Activated T-cell treated with anti-CD3 and anti-CD28 coated beads, Interleukin-2, amount 50 U/mL, for 72 hours (primary cell): ENCODE measurements around the gene GBA3. TPM values are rescaled to one million over a fixed set of nuclear protein-coding genes. Genes with fewer than 3 reads are reported as not detected.

Experiments
- ATAC-seq, 2 donors: fragments of 150-1000 bp; cut with Tn5 transposase; replicated peaks in 1 of 2; 2 replicates each; pipeline ENCODE4 v1.10.0; 2021; ENCODE audit warnings: moderate library complexity in 2 of 2, mild to moderate bottlenecking in 1 of 2
- DNase-seq, 2 donors: peaks; one replicate each; pipeline ENCODE4 v3.0.0; 2021 to 2022; ENCODE audit warnings: mixed read lengths in 1 of 2
- H3K27ac Mint-ChIP-seq: one replicate; pipeline ENCODE4 v1.8.0; 2022; ENCODE audit warnings: mild to moderate bottlenecking, moderate library complexity, mixed read lengths
- H3K27me3 Mint-ChIP-seq: one replicate; pipeline ENCODE4 v1.8.0; 2022; ENCODE audit warnings: low read depth, mixed read lengths
- H3K36me3 Mint-ChIP-seq, 2 donors: one replicate each; pipeline ENCODE4 v1.8.0; 2022; ENCODE audit warnings: mixed read lengths in 2 of 2, mild to moderate bottlenecking in 1 of 2; ENCODE audit not compliant: insufficient read depth in 2 of 2
- H3K4me1 Mint-ChIP-seq: one replicate; pipeline ENCODE4 v1.8.0; 2022; ENCODE audit warnings: low read depth, mixed read lengths
- H3K4me3 Mint-ChIP-seq, 2 donors: one replicate each; pipeline ENCODE4 v1.8.0; 2022; ENCODE audit warnings: mild to moderate bottlenecking in 2 of 2, mixed read lengths in 2 of 2, moderate library complexity in 2 of 2
- H3K9me3 Mint-ChIP-seq, 2 donors: one replicate each; pipeline ENCODE4 v1.8.0; 2022; ENCODE audit warnings: mixed read lengths in 2 of 2
- total RNA-seq, 2 donors: library from RNA; stranded (reverse); gene quantifications; one replicate each; pipeline ENCODE4 v1.2.3, GENCODE V29; 2022

Gene GBA3
- total RNA-seq, 2 donors from 2014 or later = not detected

DNA sequence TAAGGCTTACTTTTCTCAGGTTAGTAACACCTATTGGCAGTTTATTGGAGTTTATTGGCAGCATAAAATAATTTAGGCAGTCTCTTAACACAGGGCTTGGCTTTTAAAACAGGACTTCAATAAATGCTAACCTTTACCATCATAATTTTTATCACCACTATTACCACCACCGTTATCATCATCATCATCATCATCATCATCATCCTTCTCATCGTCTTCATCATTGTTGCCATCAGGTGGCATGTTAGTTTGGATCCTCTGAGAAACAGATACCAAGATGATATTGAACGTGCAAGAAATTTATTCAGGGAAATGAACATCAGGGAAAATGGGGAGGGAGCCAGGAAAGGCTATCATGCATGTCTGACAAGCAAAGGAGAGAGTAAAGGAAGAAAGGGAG, 16.2 kb downstream of the GBA3 start:
- no peaks in the 10 kb centered on the region for H3K36me3 Mint-ChIP-seq
- no peak overlapping the region for H3K27ac Mint-ChIP-seq
- ATAC-seq (no peak), DNase-seq (no peak)
- H3K27me3 Mint-ChIP-seq = peaks cover 6% of the 10 kb centered on the region
- peaks cover 0 to 3% of the 10 kb centered on the region in 2 donors for H3K9me3 Mint-ChIP-seq
- H3K4me1 Mint-ChIP-seq = peaks cover 11% of the 10 kb centered on the region
- H3K4me3 Mint-ChIP-seq = no peak overlapping the region

DNA sequence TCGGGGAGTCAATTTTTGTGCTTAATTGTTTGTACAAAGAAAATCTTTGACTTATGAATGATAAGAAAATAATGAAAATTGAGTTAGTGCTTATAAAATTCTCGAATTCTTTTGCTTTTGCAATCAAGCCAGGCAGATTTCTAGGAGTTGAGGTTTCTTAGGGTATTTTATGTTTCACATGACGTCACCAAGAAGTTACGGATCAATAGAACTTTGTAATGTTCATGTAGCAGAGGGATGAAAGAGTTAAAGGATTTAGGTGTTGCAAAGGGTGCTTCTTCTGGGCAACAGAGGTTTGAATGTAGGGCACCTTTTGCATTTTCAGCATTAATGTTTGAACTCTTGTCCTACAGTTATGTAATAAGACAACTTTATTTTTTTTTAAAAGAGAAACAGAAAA, 19.4 kb downstream of the GBA3 start:
- no peak for ATAC-seq
- H3K27ac Mint-ChIP-seq = no peak overlapping the region
- H3K36me3 Mint-ChIP-seq = no peaks in the 10 kb centered on the region
- H3K27me3 Mint-ChIP-seq = peaks cover 6% of the 10 kb centered on the region
- DNase-seq = no peak
- peaks cover 7% of the 10 kb centered on the region for H3K4me1 Mint-ChIP-seq
- H3K9me3 Mint-ChIP-seq = peaks cover 0 to 3% of the 10 kb centered on the region in 2 donors
- H3K4me3 Mint-ChIP-seq = no peak overlapping the region

DNA sequence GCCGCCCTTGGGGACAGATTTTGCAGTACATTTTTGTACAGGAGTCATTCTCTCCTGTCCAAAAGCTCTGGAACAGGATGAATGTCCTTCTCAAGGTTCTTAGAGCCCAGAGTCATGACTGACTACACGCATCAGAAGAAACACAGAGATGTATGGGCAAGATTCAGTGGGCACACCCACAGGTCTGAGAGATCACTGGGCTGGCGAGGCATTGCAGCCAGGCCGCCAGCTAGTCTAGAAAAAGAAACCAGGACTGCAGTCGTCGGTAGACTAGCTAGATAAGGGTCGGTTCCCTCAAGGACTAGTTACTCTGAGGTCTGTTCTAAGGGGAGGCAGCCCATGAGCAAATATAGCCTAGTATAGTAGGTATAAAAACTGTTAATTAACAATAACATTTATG, 19.8 kb downstream of the GBA3 start:
- DNase-seq = no peak
- peaks cover 6% of the 10 kb centered on the region for H3K27me3 Mint-ChIP-seq
- H3K36me3 Mint-ChIP-seq = no peaks in the 10 kb centered on the region
- no peak overlapping the region for H3K4me3 Mint-ChIP-seq
- no peak for ATAC-seq
- H3K9me3 Mint-ChIP-seq = peaks cover 0 to 3% of the 10 kb centered on the region in 2 donors
- peaks cover 3% of the 10 kb centered on the region for H3K4me1 Mint-ChIP-seq
- no peak overlapping the region for H3K27ac Mint-ChIP-seq

DNA sequence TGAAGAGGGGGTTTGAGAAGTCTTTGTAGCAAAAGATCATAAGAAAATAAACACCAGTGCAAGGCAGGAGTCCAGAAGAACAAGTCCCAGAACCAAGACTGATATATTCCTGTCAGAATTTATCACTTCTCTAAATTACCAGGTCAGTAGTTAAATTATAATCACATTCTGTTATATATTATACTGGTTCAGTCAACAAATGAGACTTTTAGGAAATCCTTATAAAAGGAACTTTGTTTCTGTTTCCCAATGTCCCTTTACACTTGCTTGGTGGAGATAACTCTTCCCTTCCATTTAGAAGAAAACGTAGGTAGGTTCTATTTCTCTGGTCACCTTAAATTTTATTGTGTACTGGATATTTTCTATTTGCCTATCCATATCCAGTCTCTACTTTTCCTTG, 21.1 kb downstream of the GBA3 start:
- H3K36me3 Mint-ChIP-seq = no peaks in the 10 kb centered on the region
- DNase-seq (no peak), ATAC-seq (no peak)
- H3K27me3 Mint-ChIP-seq = peaks cover 5% of the 10 kb centered on the region
- H3K4me1 Mint-ChIP-seq = no peaks in the 10 kb centered on the region
- no peak overlapping the region for H3K27ac Mint-ChIP-seq
- peaks cover 0 to 3% of the 10 kb centered on the region in 2 donors for H3K9me3 Mint-ChIP-seq
- H3K4me3 Mint-ChIP-seq = no peak overlapping the region

DNA sequence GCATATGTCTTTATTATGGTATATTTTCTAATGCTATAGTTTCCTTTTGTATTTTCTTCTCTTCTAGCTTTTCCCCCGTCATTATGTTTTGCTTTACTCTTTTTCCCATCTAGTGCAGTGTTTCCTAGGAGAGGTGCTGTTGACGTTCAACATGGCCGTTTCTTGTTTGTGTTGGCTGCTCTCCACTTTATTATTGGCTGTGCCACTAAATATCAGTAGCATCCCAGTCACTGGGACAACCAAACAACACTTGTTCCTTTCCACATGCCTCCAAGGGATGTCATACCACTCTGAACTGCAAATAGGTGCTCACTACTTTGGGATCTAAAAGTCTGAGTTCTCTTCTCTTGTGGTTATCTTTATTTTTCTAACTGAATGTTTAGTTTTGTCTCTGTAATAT, 26.5 kb downstream of the GBA3 start:
- H3K9me3 Mint-ChIP-seq = peaks cover 4% of the 10 kb centered on the region in 2 donors
- H3K27ac Mint-ChIP-seq = no peak overlapping the region
- no peaks in the 10 kb centered on the region for H3K36me3 Mint-ChIP-seq
- no peaks in the 10 kb centered on the region for H3K4me1 Mint-ChIP-seq
- peaks cover 11% of the 10 kb centered on the region for H3K27me3 Mint-ChIP-seq
- ATAC-seq = no peak
- no peak for DNase-seq
- no peak overlapping the region for H3K4me3 Mint-ChIP-seq

DNA sequence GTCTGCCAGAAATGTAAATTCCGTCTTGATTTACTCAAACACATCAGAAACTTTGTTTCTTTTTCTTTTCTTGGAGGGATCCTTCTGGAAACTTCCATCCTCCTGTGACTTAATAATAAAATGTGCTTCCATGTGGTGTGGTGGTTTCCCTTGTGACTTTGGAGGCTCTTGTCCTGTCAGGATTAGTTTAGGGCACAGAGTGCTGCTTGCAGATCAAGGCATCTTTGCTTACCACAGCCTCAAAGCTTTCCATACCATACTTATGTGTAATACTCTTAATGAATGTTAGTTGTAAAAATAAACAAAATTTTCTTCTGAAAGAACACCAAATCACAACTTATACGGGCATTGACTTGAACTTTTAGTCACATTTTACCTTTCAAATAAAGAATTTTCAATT, 27.4 kb downstream of the GBA3 start:
- ATAC-seq = no peak

DNA sequence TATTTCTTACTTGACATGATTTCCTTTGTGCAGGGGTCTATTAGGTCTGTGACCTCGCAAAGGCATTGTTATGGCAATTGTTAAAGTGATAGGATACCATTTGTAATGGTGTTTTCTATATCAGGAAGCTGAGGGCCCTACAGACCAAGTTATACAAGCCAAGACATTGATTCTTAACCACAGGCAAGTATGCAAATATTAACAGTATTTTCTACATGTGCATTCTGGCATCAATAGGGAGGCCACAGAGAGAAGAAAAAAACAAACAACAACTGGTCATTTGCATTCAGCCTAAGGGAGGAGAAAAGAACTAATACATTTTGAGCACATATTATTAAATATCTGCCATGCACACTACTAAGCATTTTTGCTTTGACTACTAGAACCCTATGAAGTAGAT, 28.5 kb downstream of the GBA3 start:
- no peak overlapping the region for H3K4me3 Mint-ChIP-seq
- no peaks in the 10 kb centered on the region for H3K4me1 Mint-ChIP-seq
- ATAC-seq (no peak), DNase-seq (no peak)
- peaks cover 4% of the 10 kb centered on the region in 2 donors for H3K9me3 Mint-ChIP-seq
- no peak overlapping the region for H3K27ac Mint-ChIP-seq
- peaks cover 11% of the 10 kb centered on the region for H3K27me3 Mint-ChIP-seq
- no peaks in the 10 kb centered on the region for H3K36me3 Mint-ChIP-seq

More for the DNA sequence above, 27.4 kb downstream of the GBA3 start:
- Mint-ChIP-seq H3K27ac (no peak overlapping the region), H3K36me3 (no peaks in the 10 kb centered on the region), H3K9me3 (peaks cover 4% of the 10 kb centered on the region in 2 donors), H3K4me3 (no peak overlapping the region), H3K27me3 (peaks cover 11% of the 10 kb centered on the region), H3K4me1 (no peaks in the 10 kb centered on the region)
- DNase-seq = no peak

DNA sequence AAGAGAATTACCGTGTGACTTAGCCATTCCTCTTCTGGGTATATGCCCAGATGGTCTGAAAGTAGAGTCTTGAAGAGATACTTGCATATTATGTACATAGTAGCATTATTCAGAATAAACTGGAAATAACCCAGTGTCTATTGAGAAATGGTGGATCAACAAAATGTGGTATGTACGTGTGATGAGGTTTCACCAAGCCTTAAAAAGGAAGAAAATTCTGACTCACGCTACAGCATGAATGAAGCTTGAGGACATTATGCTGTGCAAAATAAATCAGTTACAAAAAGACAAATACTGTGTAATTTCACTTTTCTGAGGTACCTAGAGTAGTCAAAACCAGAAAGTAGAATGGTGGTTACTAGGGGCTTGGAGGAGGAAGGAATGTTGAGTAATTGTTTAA, 37.3 kb downstream of the GBA3 start:
- H3K9me3 Mint-ChIP-seq = peaks cover 2% of the 10 kb centered on the region in 2 donors

DNA sequence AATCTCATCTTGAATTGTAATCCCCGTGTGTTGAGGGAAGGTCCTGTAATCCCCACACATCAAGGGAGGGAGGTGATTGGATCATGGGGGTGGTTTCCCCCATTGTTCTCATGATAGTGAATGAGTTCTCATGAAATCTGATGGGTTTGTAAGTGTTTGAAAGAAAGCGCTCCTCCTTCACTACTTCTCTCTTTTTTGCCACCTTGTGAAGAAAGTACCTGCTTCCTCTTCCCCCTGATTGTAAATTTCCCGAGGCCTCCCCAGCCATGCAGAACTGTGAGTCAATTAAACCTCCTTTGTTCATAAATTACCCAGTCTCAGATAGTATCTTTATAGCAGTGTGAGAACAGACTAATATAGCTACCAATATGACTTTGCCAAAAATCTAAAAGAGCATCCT, 41.1 kb downstream of the GBA3 start:
- ATAC-seq = no peak
- H3K36me3 Mint-ChIP-seq = no peaks in the 10 kb centered on the region

More for the DNA sequence above, 37.3 kb downstream of the GBA3 start:
- ATAC-seq = peak; percentile 44 to 61
- DNase-seq = no peak
- Mint-ChIP-seq H3K27me3 (peaks cover 27% of the 10 kb centered on the region), H3K27ac (no peak overlapping the region), H3K4me3 (no peak overlapping the region), H3K36me3 (no peaks in the 10 kb centered on the region), H3K4me1 (peaks cover 4% of the 10 kb centered on the region)

DNA sequence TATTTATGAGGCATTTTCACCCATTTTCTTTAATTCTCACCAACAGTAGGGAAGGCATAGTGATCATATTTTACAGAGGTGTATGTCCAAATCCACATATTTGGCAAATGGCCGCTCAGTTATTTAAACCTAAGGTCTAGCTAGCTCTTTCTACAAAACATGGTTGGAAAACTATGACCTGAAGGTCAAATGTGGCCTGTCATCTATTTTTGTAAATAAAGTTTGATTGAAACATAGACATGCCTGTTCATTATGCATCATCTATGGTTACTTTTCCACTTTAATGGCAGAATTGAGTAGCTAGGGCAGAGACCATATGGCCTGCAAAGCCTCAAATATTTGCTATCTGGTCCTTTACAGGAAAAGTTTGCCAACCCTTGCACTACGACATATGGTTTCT, 44.2 kb downstream of the GBA3 start:
- Mint-ChIP-seq H3K27ac (no peak overlapping the region), H3K36me3 (no peaks in the 10 kb centered on the region), H3K9me3 (peaks cover 5% of the 10 kb centered on the region in 2 donors), H3K27me3 (peaks cover 22% of the 10 kb centered on the region), H3K4me3 (no peak overlapping the region), H3K4me1 (peaks cover 4% of the 10 kb centered on the region)
- DNase-seq (no peak), ATAC-seq (no peak)

More for the DNA sequence above, 41.1 kb downstream of the GBA3 start:
- Mint-ChIP-seq H3K4me3 (no peak overlapping the region), H3K27me3 (peaks cover 27% of the 10 kb centered on the region), H3K9me3 (peaks cover 2 to 5% of the 10 kb centered on the region in 2 donors), H3K4me1 (peaks cover 4% of the 10 kb centered on the region), H3K27ac (no peak overlapping the region)
- no peak for DNase-seq

DNA sequence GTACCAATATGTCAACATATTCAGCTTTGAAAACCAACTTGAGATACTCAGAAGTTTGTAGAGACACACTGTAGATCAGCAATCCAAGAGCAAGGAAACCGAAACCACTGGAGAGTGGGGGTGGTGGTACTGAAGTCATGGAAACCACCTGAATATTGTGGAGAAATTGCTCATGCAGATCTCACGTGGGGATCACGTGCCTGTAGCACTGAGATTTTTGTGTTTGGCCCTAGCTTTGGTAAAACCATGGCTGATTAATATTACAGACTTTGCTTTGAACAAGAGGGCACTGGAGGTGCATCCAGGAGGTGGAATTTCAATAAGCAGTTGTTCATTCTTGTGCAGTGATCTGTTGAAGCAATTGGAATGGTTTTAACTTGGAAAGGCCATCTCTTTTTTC, 47.2 kb downstream of the GBA3 start:
- peaks cover 3 to 5% of the 10 kb centered on the region in 2 donors for H3K9me3 Mint-ChIP-seq
- H3K27ac Mint-ChIP-seq = no peak overlapping the region
- DNase-seq = no peak
- H3K4me3 Mint-ChIP-seq = no peak overlapping the region
- no peaks in the 10 kb centered on the region for H3K4me1 Mint-ChIP-seq
- peaks cover 4% of the 10 kb centered on the region for H3K27me3 Mint-ChIP-seq
- no peak for ATAC-seq
- peaks cover 0 to 1% of the 10 kb centered on the region in 2 donors for H3K36me3 Mint-ChIP-seq

DNA sequence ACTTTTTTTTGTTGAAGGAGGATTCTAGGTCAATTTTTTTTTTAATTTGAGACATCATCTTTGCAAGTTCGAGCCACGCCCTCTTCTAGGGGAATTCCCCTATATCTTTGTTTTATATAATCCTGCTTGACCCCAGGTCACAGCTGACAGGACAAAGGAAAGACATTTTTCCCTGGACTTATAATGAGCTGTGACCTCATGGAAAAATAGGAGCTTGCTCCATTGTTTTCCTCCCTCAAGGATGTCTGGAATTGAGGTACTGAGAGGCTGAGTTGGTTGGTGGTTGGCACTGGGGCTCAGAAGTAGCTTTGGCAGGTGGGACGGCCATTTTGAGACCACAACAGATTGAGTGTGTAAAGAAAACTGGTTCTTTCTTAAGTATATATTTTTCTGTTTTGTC, 49.0 kb downstream of the GBA3 start:
- DNase-seq = no peak
- Mint-ChIP-seq H3K27ac (no peak overlapping the region), H3K9me3 (peaks cover 3 to 5% of the 10 kb centered on the region in 2 donors), H3K36me3 (peaks cover 0 to 1% of the 10 kb centered on the region in 2 donors), H3K27me3 (peaks cover 4% of the 10 kb centered on the region), H3K4me1 (no peaks in the 10 kb centered on the region), H3K4me3 (no peak overlapping the region)
- ATAC-seq = no peak

DNA sequence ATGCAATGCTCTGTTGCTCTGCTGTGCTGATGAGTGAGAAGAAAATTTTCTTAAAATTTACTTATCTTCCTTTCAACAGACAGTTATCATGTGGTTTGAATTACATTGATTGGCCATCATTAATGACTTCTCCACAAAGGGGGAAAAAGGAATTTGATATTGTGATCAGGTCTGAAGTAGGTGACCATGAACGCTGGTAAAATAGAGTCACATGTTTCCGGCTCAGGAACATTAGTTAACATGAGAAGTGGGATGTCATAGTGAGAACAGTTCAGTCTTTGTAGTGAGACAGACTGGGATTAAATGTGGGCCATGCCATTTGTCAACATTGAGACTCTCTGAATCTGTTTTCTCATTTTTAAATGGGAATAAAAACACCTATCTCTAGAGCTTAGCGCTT, 50.6 kb downstream of the GBA3 start:
- H3K4me1 Mint-ChIP-seq = no peaks in the 10 kb centered on the region
- no peak for ATAC-seq
- H3K27ac Mint-ChIP-seq = no peak overlapping the region
- peaks cover 14% of the 10 kb centered on the region for H3K27me3 Mint-ChIP-seq
- peaks cover 0 to 1% of the 10 kb centered on the region in 2 donors for H3K36me3 Mint-ChIP-seq
- no peak overlapping the region for H3K4me3 Mint-ChIP-seq
- no peak for DNase-seq
- peaks cover 2 to 3% of the 10 kb centered on the region in 2 donors for H3K9me3 Mint-ChIP-seq

DNA sequence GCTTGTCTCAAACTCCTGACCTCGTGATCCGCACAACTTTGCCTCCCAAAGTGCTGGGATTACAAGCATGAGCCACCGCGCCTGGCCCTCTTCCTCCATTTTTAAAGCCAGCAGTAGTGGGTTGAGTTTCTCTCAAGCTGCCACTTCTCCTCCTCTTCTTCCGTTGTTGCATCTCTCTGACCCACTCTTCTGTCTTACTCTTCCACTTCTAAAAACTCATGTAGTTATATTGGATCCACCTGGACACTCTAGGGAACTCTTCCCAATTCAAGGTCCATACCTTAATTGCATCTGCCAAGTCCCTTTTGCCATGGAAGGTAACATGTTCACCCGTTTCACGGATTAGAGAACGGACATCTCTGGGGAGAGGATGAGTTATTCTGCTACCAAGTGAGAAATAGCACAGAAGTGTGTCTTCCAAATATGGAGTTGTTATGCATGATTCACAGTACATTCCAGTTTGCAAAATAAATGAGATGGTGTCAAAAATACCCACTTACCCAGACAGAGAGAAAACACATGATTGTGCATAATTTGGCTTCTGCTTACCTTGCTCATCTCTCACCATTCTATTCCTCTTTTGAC, 51.8 kb downstream of the GBA3 start:
- Mint-ChIP-seq H3K4me3 (no peak overlapping the region), H3K36me3 (peaks cover 0 to 1% of the 10 kb centered on the region in 2 donors)
- ATAC-seq = no peak

More for the DNA sequence above, 51.8 kb downstream of the GBA3 start:
- H3K4me1 Mint-ChIP-seq = no peaks in the 10 kb centered on the region
- peaks cover 2 to 3% of the 10 kb centered on the region in 2 donors for H3K9me3 Mint-ChIP-seq
- no peak overlapping the region for H3K27ac Mint-ChIP-seq
- no peak for DNase-seq
- H3K27me3 Mint-ChIP-seq = peaks cover 14% of the 10 kb centered on the region
